A549 (cell line): ENCODE data around the gene PLXDC1. TPM values are rescaled to one million over a fixed set of nuclear protein-coding genes. Genes with fewer than 3 reads are reported as not detected.

ENCODE experiments used
- ATAC-seq, 2 experiments: fragments of 200-7000 bp in 1 of 2; fragments of >200 bp in 1 of 2; cut with Nextera tagmentation in 1 of 2; cut with Tn5 transposase in 1 of 2; 3 replicates each; pipeline versions ENCODE4 v1.8.0 to v1.9.1; 2018 to 2020; ENCODE audit warnings: mild to moderate bottlenecking in 1 of 2, moderate library complexity in 1 of 2
- CTCF ChIA-PET: fragments of 300-600 bp; sonication (Branson Sonifier 250); formaldehyde crosslinking; extraction: SDS; loops from one replicate; lab custom pipeline; 2021; ENCODE audit warnings: antibody characterized with exemption, inconsistent platforms; lab: Yijun Ruan, JAX
- POLR2A ChIA-PET: fragments of 350-600 bp; formaldehyde crosslinking; extraction: SDS; loops from one replicate; lab custom pipeline; 2021; ENCODE audit warnings: antibody characterized with exemption, inconsistent platforms; lab: Yijun Ruan, JAX
- DNase-seq, 2 experiments: peaks; one replicate each; pipeline versions ENCODE4 v3.0.0 to v3.0.0-alpha.2; 2011 to 2016; ENCODE audit warnings: low read depth in 1 of 2, low spot score in 1 of 2
- FAIRE-seq: peaks from 2 replicates; lab custom pipeline; 2011; peaks lifted over from hg19 to GRCh38; lab: Jason Lieb, UNC
- H3K27ac ChIP-seq, 2 experiments: fragments of >200 bp; sonication (Bioruptor Twin); formaldehyde crosslinking; 3 replicates each; pipeline ENCODE4 v1.5.1; 2016 to 2017
- H3K4me1 ChIP-seq: fragments of >200 bp; sonication (Bioruptor Twin); formaldehyde crosslinking; 3 replicates; pipeline ENCODE4 v1.6.1; 2016
- H3K4me2 ChIP-seq: fragments of >200 bp; sonication (Bioruptor Twin); formaldehyde crosslinking; 3 replicates; pipeline ENCODE4 v1.6.1; 2016
- H3K4me3 ChIP-seq: fragments of >200 bp; sonication (Bioruptor Twin); formaldehyde crosslinking; 3 replicates; pipeline ENCODE4 v1.5.1; 2016
- H3K9me3 ChIP-seq: fragments of >200 bp; sonication (Bioruptor Twin); formaldehyde crosslinking; 3 replicates; pipeline ENCODE4 v1.6.1; 2016
- CHD2 ChIP-seq: fragments of 150-350 bp; IDR thresholded peaks from 2 replicates; pipeline ENCODE4 v1.6.1; 2014; ENCODE audit warnings: low read length; ENCODE audit not compliant: partially characterized antibody
- CHD4 ChIP-seq: fragments of 200-600 bp; sonication (generic); IDR thresholded peaks from 2 replicates; pipeline ENCODE4 v1.6.1; 2016; ENCODE audit warnings: antibody characterized with exemption, mild to moderate bottlenecking, borderline replicate concordance
- EHF ChIP-seq: fragments of 250-450 bp; sonication (Bioruptor Pico); IDR thresholded peaks from 2 replicates; pipeline ENCODE4 v1.5.0; 2020; ENCODE audit warnings: mild to moderate bottlenecking
- EHMT2 ChIP-seq: fragments of 200-600 bp; sonication (generic); IDR thresholded peaks from 2 replicates; pipeline ENCODE4 v1.6.1; 2016; ENCODE audit warnings: antibody characterized with exemption, low read depth, mild to moderate bottlenecking, moderate library complexity
- FOSL2 ChIP-seq, 2 experiments: fragments of 450-650 bp in 1 of 2; fragments of >200 bp in 1 of 2; sonication (Bioruptor Twin) in 1 of 2; formaldehyde crosslinking; IDR thresholded peaks; 2 replicates each; pipeline versions ENCODE4 v1.5.0 to v1.6.1; 2016 to 2020; ENCODE audit warnings: mild to moderate bottlenecking in 1 of 2, moderate library complexity in 1 of 2
- HDAC2 ChIP-seq: fragments of 200-600 bp; sonication (generic); IDR thresholded peaks from 2 replicates; pipeline ENCODE4 v1.6.1; 2016
- HEYL ChIP-seq: fragments of 250-450 bp; sonication (Bioruptor Pico); IDR thresholded peaks from 2 replicates; pipeline ENCODE4 v1.8.0; 2021; ENCODE audit warnings: mild to moderate bottlenecking, moderate library complexity
- KDM1A ChIP-seq: fragments of 200-600 bp; sonication (generic); IDR thresholded peaks from 2 replicates; pipeline ENCODE4 v1.6.1; 2016; ENCODE audit warnings: low read depth, mild to moderate bottlenecking
- MYC ChIP-seq: IDR thresholded peaks from 2 replicates; pipeline ENCODE4 v1.6.1; 2012; ENCODE audit warnings: mild to moderate bottlenecking, inconsistent platforms, low read length, improper control_type of control experiment, borderline replicate concordance
- NPAS2 ChIP-seq: fragments of 250-450 bp; sonication (Bioruptor Pico); IDR thresholded peaks from 2 replicates; pipeline ENCODE4 v1.8.0; 2022; ENCODE audit warnings: mild to moderate bottlenecking, moderate library complexity, borderline replicate concordance
- PHF8 ChIP-seq: fragments of 200-600 bp; sonication (generic); IDR thresholded peaks from 2 replicates; pipeline ENCODE4 v1.6.1; 2016; ENCODE audit warnings: low read depth, mild to moderate bottlenecking, antibody characterized with exemption, moderate library complexity, borderline replicate concordance
- RCOR1 ChIP-seq: fragments of 150-350 bp; IDR thresholded peaks from 2 replicates; pipeline ENCODE4 v1.6.1; 2014; ENCODE audit warnings: antibody characterized with exemption, low read length, low read depth
- RFX5 ChIP-seq: fragments of 450-650 bp; IDR thresholded peaks from 2 replicates; pipeline ENCODE4 v1.7.1; 2014; ENCODE audit warnings: antibody characterized with exemption, mild to moderate bottlenecking, moderate library complexity
- RNF2 ChIP-seq: fragments of 200-600 bp; sonication (generic); IDR thresholded peaks from 2 replicates; pipeline ENCODE4 v1.6.1; 2016; ENCODE audit warnings: low read depth, mild to moderate bottlenecking, antibody characterized with exemption, moderate library complexity, borderline replicate concordance
- TFCP2L1 ChIP-seq: fragments of 250-450 bp; sonication (Bioruptor Pico); IDR thresholded peaks from 2 replicates; pipeline ENCODE4 v1.5.0; 2021; ENCODE audit warnings: mild to moderate bottlenecking
- TP53 ChIP-seq: fragments of 250-450 bp; sonication (Bioruptor Pico); IDR thresholded peaks from 2 replicates; pipeline ENCODE4 v1.5.0; 2021; ENCODE audit warnings: mild to moderate bottlenecking, moderate library complexity
- ZC3H11A ChIP-seq: fragments of 450-650 bp; IDR thresholded peaks from 2 replicates; pipeline ENCODE4 v1.6.1; 2014; ENCODE audit warnings: antibody characterized with exemption, mild to moderate bottlenecking
- ZFP36 ChIP-seq: fragments of 450-650 bp; IDR thresholded peaks from 2 replicates; pipeline ENCODE4 v1.6.1; 2014; ENCODE audit warnings: borderline replicate concordance; ENCODE audit not compliant: partially characterized antibody
- ZNF302 ChIP-seq: fragments of 250-450 bp; sonication (Bioruptor Pico); IDR thresholded peaks from 2 replicates; pipeline ENCODE4 v1.9.0; 2021; ENCODE audit warnings: inconsistent platforms, mild to moderate bottlenecking, moderate library complexity
- ZSCAN20 ChIP-seq: fragments of 250-450 bp; sonication (Bioruptor Pico); IDR thresholded peaks from 2 replicates; pipeline ENCODE4 v1.8.0; 2022; ENCODE audit warnings: mild to moderate bottlenecking, moderate library complexity
- WGBS: methylation state at CpG from one replicate; pipeline ENCODE4 v1.1.6; 2017; ENCODE audit errors: missing lambda C conversion rate; 5-methylcytosine and 5-hydroxymethylcytosine counted together
- polyA plus RNA-seq, 4 experiments: library from polyadenylated mRNA; depleted of rRNA in 3 of 4; stranded (reverse); fragments of >200 nt; fragmentation: RNase III in 1 of 4; extraction: RNeasy Plus Mini Kit Qiagen cat#74134 plus additional on column Dnase treatment in 1 of 4; gene quantifications; 2 replicates in 3 of 4; 3 replicates in 1 of 4; pipeline ENCODE4 v1.2.3, GENCODE V29; 2011 to 2017
- TF ChIP-seq, protein P1 (sequence below): IDR thresholded peaks from 2 replicates; pipeline ENCODE4 v1.6.1; 2012
- TF ChIP-seq, protein P2 (sequence below): fragments of >200 bp; sonication (Bioruptor Twin); formaldehyde crosslinking; IDR thresholded peaks from 2 replicates; pipeline ENCODE4 v1.6.1; 2016

Gene PLXDC1
- polyA plus RNA-seq, 2 of the 4 experiments (the other 2 are of a cell fraction) = 0.31 to 0.36 TPM

DNA sequence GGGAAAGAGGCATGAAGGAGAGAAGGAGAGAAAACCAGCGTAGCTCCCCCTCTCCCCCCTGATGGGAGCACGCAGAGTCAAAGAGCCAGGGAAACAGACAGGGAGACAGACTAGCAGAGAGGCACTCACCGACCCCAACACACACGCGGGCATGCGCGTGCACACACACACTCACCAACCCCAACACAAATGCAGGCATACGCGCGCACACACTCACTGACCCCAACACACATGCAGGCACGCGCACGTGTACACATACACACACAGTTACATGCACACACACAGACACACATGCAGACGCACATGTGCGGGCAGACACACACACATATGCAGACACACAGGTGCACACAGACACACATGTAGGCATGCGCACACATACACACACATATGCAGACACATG lies 41.5 kb upstream of the PLXDC1 start:
- 95% methylated on average over 16 of the region's 16 CpGs for WGBS
- no peak for FAIRE-seq
- Histone ChIP-seq H3K9me3 (no peaks in the 10 kb centered on the region), H3K27ac (no peak overlapping the region), H3K4me3 (no peak overlapping the region), H3K4me2 (no peak overlapping the region), H3K4me1 (peaks cover 26% of the 10 kb centered on the region)
- no peak for DNase-seq
- ATAC-seq = no peak
- POLR2A ChIA-PET = no interaction called here
- TF ChIP-seq ZSCAN20 (CRISPR knock-in tag) = no peak
- no peak for TF ChIP-seq EHMT2
- no peak for TF ChIP-seq ZC3H11A
- TF ChIP-seq RCOR1 = no peak
- TF ChIP-seq NPAS2 (CRISPR knock-in tag) = no peak
- TF ChIP-seq HEYL (CRISPR knock-in tag) = no peak
- no peak for TF ChIP-seq PHF8
- CTCF ChIA-PET = interaction anchor here (0.5 to 31.5 kb wide), 9 partner anchors 10 to 210 kb away, joined by 3 to 1140 read pairs (median 8); no protein-coding TSS in a partner anchor

DNA sequence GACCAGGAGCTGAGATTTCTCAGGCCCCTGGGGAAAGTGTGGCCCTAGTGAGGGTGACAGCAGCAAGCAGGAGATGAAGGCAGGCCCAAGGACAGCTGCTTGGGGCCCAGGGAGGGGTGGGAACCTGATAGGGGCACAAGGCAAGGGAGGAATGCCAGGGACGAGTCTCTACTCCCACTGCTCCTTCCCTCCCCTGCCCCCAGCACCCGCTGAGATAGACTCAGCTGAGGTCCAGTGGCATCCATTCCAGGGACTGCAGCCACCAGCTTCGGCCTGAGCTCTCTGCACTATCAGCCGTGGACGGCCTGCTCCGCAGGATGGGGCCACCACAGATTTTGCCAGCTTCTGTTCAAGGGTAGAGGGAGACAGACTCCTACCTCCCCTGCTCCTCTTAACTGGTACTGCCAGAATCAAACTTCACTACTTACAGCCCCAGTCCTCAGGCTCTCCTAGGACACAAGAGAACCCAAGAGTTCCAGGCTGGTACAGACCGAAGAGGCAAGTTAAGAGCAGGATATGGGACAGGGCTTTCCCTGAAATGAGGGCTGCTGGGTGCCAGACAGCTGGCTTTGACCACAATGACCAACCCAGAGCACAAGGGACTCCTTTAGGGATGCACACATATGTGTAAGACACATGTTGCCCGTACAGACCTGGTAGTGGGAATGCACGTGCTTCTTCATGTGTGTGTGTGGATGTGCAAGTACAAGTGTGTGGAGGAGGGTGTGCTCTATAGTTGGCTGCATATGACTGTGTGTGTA lies 40.5 kb upstream of the PLXDC1 start:
- Histone ChIP-seq H3K27ac (no peak overlapping the region), H3K9me3 (no peaks in the 10 kb centered on the region), H3K4me2 (no peak overlapping the region), H3K4me1 (peaks cover 25% of the 10 kb centered on the region), H3K4me3 (no peak overlapping the region)
- no peak for ATAC-seq
- POLR2A ChIA-PET = no interaction called here
- CTCF ChIA-PET = interaction anchor here (1.0 to 6.9 kb wide), 10 partner anchors 9 to 210 kb away, joined by 3 to 115 read pairs (median 5); no protein-coding TSS in a partner anchor
- no peak for DNase-seq
- WGBS = 88% methylated on average over 9 of the region's 9 CpGs
- no peak for FAIRE-seq
- TF ChIP-seq, protein P1, sequence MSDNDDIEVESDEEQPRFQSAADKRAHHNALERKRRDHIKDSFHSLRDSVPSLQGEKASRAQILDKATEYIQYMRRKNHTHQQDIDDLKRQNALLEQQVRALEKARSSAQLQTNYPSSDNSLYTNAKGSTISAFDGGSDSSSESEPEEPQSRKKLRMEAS = no peak
- TF ChIP-seq EHF (CRISPR knock-in tag) (no peak), HDAC2 (no peak), CHD4 (no peak), ZNF302 (CRISPR knock-in tag) (no peak), RNF2 (no peak), TP53 (no peak), RFX5 (no peak), CHD2 (no peak), MYC (no peak), FOSL2 (IDR thresholded peaks at IDR 0.05) (no peak), FOSL2 (CRISPR knock-in tag; IDR thresholded peaks at IDR 0.05) (no peak), KDM1A (no peak), TFCP2L1 (CRISPR knock-in tag) (no peak)
- TF ChIP-seq, protein P2, sequence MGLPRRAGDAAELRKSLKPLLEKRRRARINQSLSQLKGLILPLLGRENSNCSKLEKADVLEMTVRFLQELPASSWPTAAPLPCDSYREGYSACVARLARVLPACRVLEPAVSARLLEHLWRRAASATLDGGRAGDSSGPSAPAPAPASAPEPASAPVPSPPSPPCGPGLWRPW = no peak

DNA sequence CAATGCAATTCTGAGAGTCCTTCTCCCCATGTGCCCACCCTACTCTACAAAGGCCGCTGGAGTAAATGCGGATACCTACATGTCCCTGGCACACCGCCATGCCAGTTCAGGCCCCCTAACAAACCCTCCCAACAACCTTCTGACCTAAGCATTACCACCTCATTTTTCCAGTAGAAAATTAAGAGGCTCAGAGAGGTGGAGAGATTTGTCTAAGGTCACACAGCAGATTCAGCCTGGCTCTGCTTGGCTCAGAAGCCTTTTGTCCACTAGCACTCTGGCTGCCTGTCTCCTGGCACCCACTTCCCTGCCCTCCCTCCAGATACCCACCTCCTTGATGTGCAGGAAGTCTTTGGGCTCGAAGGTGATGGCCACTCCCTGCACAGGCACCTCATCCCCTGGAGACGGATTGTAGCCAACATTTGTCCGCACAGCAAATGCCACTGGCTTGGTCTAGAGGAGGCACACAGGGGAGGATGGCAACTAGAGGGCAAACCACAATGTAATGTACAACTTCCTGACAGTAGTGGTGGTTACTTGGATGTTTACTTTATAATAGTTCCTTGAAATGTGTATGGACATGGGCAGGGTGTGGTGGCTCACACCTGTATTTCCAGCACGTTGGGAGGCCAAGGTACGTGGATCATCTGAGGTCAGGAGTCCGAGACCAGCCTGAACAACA lies 35.9 kb upstream of the PLXDC1 start:
- Histone ChIP-seq H3K4me2 (no peak overlapping the region), H3K9me3 (no peaks in the 10 kb centered on the region), H3K27ac (no peak overlapping the region), H3K4me1 (no peaks in the 10 kb centered on the region), H3K4me3 (no peak overlapping the region)
- no peak for FAIRE-seq
- DNase-seq = no peak
- 93% methylated on average over 9 of the region's 9 CpGs for WGBS
- no peak for ATAC-seq
- CTCF ChIA-PET = interaction anchor here (1.1 to 7.1 kb wide), 8 partner anchors 8 to 57 kb away, joined by 4 to 69 read pairs (median 5); partner anchors contain the start of gene ARL5C
- POLR2A ChIA-PET = no interaction called here
- TF ChIP-seq TP53 (no peak), ZFP36 (peak; percentile 34)
